ENCODE data around the gene ZNF516.
A peak's percentile ranks its signal among the peaks of the same experiment; 100 is the strongest.

ZNF516 gene

GRCh38 chr18:76453932-76454331 is 41.1 kb downstream of the ZNF516 start:
- DNase-seq = no peak

- DNase-seq = no peak
Measured at GRCh38 chr18:76453057-76453561, 41.9 kb downstream of the ZNF516 start.

GRCh38 chr18:76452357-76452756 is 42.7 kb downstream of the ZNF516 start:
- no peak for DNase-seq

- DNase-seq = peak in 2 of 14 donors; percentile 20 to 71
Measured at GRCh38 chr18:76451396-76452331, 43.4 kb downstream of the ZNF516 start.

GRCh38 chr18:76450452-76451395 is 44.3 kb downstream of the ZNF516 start:
- peak in 10 of 14 donors; percentile 9 to 78 (median 64) for DNase-seq

GRCh38 chr18:76449111-76449453 is 46.0 kb downstream of the ZNF516 start:
- DNase-seq = no peak

- no peak for DNase-seq
Measured at GRCh38 chr18:76448256-76449110, 46.6 kb downstream of the ZNF516 start.

- no peak for DNase-seq
Measured at GRCh38 chr18:76447258-76447890, 47.7 kb downstream of the ZNF516 start.

- no peak for DNase-seq
Measured at GRCh38 chr18:76446321-76447257, 48.5 kb downstream of the ZNF516 start.

GRCh38 chr18:76445741-76446232 is 49.3 kb downstream of the ZNF516 start:
- no peak for DNase-seq

GRCh38 chr18:76445275-76445674 is 49.8 kb downstream of the ZNF516 start:
- no peak for DNase-seq

- DNase-seq = no peak
Measured at GRCh38 chr18:76444446-76445105, 50.5 kb downstream of the ZNF516 start.

- DNase-seq = no peak
Measured at GRCh38 chr18:76443519-76444445, 51.3 kb downstream of the ZNF516 start.

- no peak for DNase-seq
Measured at GRCh38 chr18:76442413-76443171, 52.5 kb downstream of the ZNF516 start.

GRCh38 chr18:76441668-76442412 is 53.2 kb downstream of the ZNF516 start:
- no peak for DNase-seq

- no peak for DNase-seq
Measured at GRCh38 chr18:76441002-76441667, 53.9 kb downstream of the ZNF516 start.

All from C1 segment of cervical spinal cord (tissue), 14 donors.